HepG2 (cell line): ENCODE measurements around the gene FBXL4. TPM values are rescaled to one million over a fixed set of nuclear protein-coding genes. Genes with fewer than 3 reads are reported as not detected.

Experiments used
- ATAC-seq: fragments of 200-7000 bp; cut with Tn5 transposase; 3 replicates; pipeline ENCODE4 v1.9.1; 2020; ENCODE audit warnings: mild to moderate bottlenecking, moderate library complexity
- BruUV-seq: library from RNA; stranded (reverse); fragments of 400-500 nt; replicated peaks from 2 replicates; lab custom pipeline; 2021; lab: Mats Ljungman, UMichigan
- CTCF ChIA-PET: fragments of 300-600 bp; formaldehyde crosslinking; extraction: SDS; loops from one replicate; lab custom pipeline; 2021; ENCODE audit warnings: low total read pairs, inconsistent platforms, low intra/inter-chr PET ratio; lab: Yijun Ruan, JAX
- POLR2A ChIA-PET: fragments of 350-600 bp; sonication (Branson Sonifier 250); formaldehyde crosslinking; loops from one replicate; lab custom pipeline; 2020; ENCODE audit warnings: antibody characterized with exemption, inconsistent platforms; lab: Yijun Ruan, JAX
- DNase-seq: peaks from one replicate; pipeline ENCODE4 v3.0.0-alpha.2; 2015; ENCODE audit warnings: low spot score
- FAIRE-seq: peaks from 3 replicates; lab custom pipeline; 2011; peaks lifted over from hg19 to GRCh38; lab: Jason Lieb, UNC
- H2AFZ ChIP-seq: one replicate; pipeline ENCODE4 v1.6.1; 2011; ENCODE audit warnings: low read length, inconsistent platforms
- H3K27ac ChIP-seq: fragments of 300-600 bp; 3 replicates; pipeline ENCODE4 v1.8.0; 2011; ENCODE audit warnings: mixed run types, mild to moderate bottlenecking, mixed read lengths, low read length, inconsistent platforms; ENCODE audit not compliant: insufficient read depth; ENCODE audit errors: extremely low read length
- H3K27me3 ChIP-seq, 2 experiments: fragments of 200-600 bp in 1 of 2; 2 replicates in 1 of 2; 3 replicates in 1 of 2; pipeline versions ENCODE4 v1.6.0 to v1.8.0; 2011; ENCODE audit warnings: low read length in 2 of 2, mild to moderate bottlenecking in 2 of 2, moderate library complexity in 2 of 2, inconsistent platforms in 1 of 2; ENCODE audit not compliant: insufficient read depth in 2 of 2, control insufficient read depth in 1 of 2
- H3K36me3 ChIP-seq, 2 experiments: fragments of 200-600 bp in 1 of 2; replicated peaks in 1 of 2; 2 replicates in 1 of 2; 3 replicates in 1 of 2; pipeline versions ENCODE4 v1.5.1 to v1.8.0; 2011; ENCODE audit warnings: low read length in 2 of 2, inconsistent platforms in 1 of 2; ENCODE audit not compliant: insufficient read depth in 2 of 2, control insufficient read depth in 1 of 2
- H3K4me1 ChIP-seq: 2 replicates; pipeline ENCODE4 v1.5.1; 2012; ENCODE audit warnings: low read length, inconsistent platforms; ENCODE audit not compliant: insufficient read depth
- H3K4me2 ChIP-seq: 2 replicates; pipeline ENCODE4 v1.6.0; 2011; ENCODE audit warnings: low read depth, low read length, inconsistent platforms
- H3K4me3 ChIP-seq, 3 experiments: fragments of 200-600 bp in 1 of 3; sonication (generic), shearing (Covaris generic) in 1 of 3; replicated peaks in 1 of 3; 2 replicates each; pipeline ENCODE4 v1.5.1; 2011 to 2016; ENCODE audit warnings: low read length in 3 of 3, inconsistent platforms in 2 of 3, low read depth in 2 of 3, mild to moderate bottlenecking in 2 of 3, control low read depth in 1 of 3, mixed read lengths in 1 of 3; ENCODE audit not compliant: insufficient read depth in 1 of 3
- H3K79me2 ChIP-seq: one replicate; pipeline ENCODE4 v1.6.1; 2011; ENCODE audit warnings: low read length, inconsistent platforms; ENCODE audit not compliant: insufficient read depth
- H3K9ac ChIP-seq: 2 replicates; pipeline ENCODE4 v1.6.0; 2011; ENCODE audit warnings: mild to moderate bottlenecking, low read depth, low read length, inconsistent platforms; ENCODE audit not compliant: insufficient read depth
- H3K9me3 ChIP-seq: 2 replicates; pipeline ENCODE4 v1.5.1; 2012; ENCODE audit warnings: mild to moderate bottlenecking, low read length
- H4K20me1 ChIP-seq: 2 replicates; pipeline ENCODE4 v1.6.0; 2011; ENCODE audit warnings: inconsistent platforms, mild to moderate bottlenecking, low read length, moderate library complexity; ENCODE audit not compliant: insufficient read depth
- GATAD2A ChIP-seq: IDR thresholded peaks from 2 replicates; pipeline ENCODE4 v1.6.1; 2016
- SRY ChIP-seq: sonication (generic); formaldehyde crosslinking; IDR thresholded peaks from 2 replicates; pipeline ENCODE4 v1.8.0; 2022; ENCODE audit warnings: mild to moderate bottlenecking, missing genetic modification reagents
- ZNF547 ChIP-seq: sonication (generic); formaldehyde crosslinking; IDR thresholded peaks from 2 replicates; pipeline ENCODE4 v1.5.1; 2020; ENCODE audit warnings: mild to moderate bottlenecking, missing genetic modification reagents
- ZNF737 ChIP-seq: sonication (generic); formaldehyde crosslinking; IDR thresholded peaks from 2 replicates; pipeline ENCODE4 v1.5.0; 2020; ENCODE audit warnings: missing genetic modification reagents, mild to moderate bottlenecking, borderline replicate concordance
- WGBS: methylation state at CpG from one replicate; pipeline ENCODE4 v1.1.6; 2017; ENCODE audit warnings: low lambda C conversion rate; 5-methylcytosine and 5-hydroxymethylcytosine counted together
- in situ Hi-C: cut with HindIII; loops from 2 replicates; pipeline ENCODE4 v1.10.0; 2017; ENCODE audit warnings: low pct_unique_long_range_greater_than_20kb; ENCODE audit not compliant: extremely low pct_ligation_motif_present
- intact Hi-C: fragments of 100-400 bp; cut with micrococcal nuclease; formaldehyde crosslinking; loops from one replicate; pipeline ENCODE4 v1.10.0; 2022; ENCODE audit not compliant: unreplicated experiment
- polyA plus RNA-seq, 8 experiments: library from polyadenylated mRNA; depleted of rRNA in 3 of 8; stranded (reverse) in 7 of 8; unstranded in 1 of 8; fragments of >200 nt; fragmentation: Illumina TruSeq in 4 of 8; extraction: Trizol in 4 of 8; gene quantifications; 2 replicates each; pipeline versions ENCODE4 v1.2.1 to v1.2.3, GENCODE V29; 2011 to 2016; ENCODE audit warnings: low read depth in 4 of 8, missing spikeins in 1 of 8, mixed read lengths in 1 of 8; ENCODE audit not compliant: insufficient read depth in 1 of 8
- total RNA-seq, 5 experiments: library from RNA; depleted of rRNA; stranded (reverse); fragments of >200 nt; fragmentation: Illumina TruSeq; extraction: Trizol; gene quantifications; 2 replicates each; pipeline ENCODE4 v1.2.3, GENCODE V29; 2016; ENCODE audit warnings: low read depth in 1 of 5
- TF ChIP-seq, protein P1 (sequence below): sonication (generic); formaldehyde crosslinking; IDR thresholded peaks from 2 replicates; pipeline ENCODE4 v1.5.0; 2020; ENCODE audit warnings: mild to moderate bottlenecking, missing genetic modification reagents, borderline replicate concordance
- TF ChIP-seq, protein P2 (sequence below): IDR thresholded peaks from 2 replicates; pipeline ENCODE4 v1.6.1; 2016; ENCODE audit warnings: low read depth, borderline replicate concordance

The FBXL4 gene
- total and polyA plus RNA-seq, 2 of the 13 experiments (the other 11 are each of a cell fraction or from before 2014, with no cell fraction given): 13.2 to 17.6 TPM

DNA sequence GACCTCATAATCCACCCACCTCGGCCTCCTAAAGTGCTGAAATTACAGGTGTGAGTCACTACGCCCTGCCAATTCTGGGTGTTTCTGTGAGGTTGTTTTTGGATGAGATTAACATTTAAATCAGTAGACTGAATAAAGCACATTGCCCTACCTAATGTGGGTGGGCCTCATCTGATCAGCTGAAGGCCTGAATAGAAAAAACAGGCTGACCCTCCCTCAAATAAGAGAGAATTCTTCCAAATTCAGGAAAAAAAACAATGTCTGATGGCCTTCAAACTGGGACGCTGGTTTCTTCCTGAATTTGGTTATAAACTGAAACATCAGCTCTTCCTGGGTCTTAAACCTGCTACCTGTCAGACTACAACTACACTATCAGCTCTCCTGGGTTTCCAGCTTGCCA is 62.4 kb downstream of the FBXL4 start:
- DNase-seq (no peak), FAIRE-seq (no peak), ATAC-seq (no peak)
- whole genome bisulfite sequencing: 96% methylated on average over 3 of the region's 3 CpGs
- Histone ChIP-seq H3K27me3 (no peaks in the 10 kb centered on the region), H3K27ac (no peak overlapping the region), H2AFZ (no peak overlapping the region), H3K79me2 (no peaks in the 10 kb centered on the region), H3K4me2 (no peak overlapping the region), H4K20me1 (no peaks in the 10 kb centered on the region), H3K36me3 (peaks cover 0 to 5% of the 10 kb centered on the region in 2 experiments; a peak in 2 of 5 replicates), H3K9me3 (no peaks in the 10 kb centered on the region), H3K4me1 (no peaks in the 10 kb centered on the region; the same call in 1 of the 2 replicates), H3K9ac (no peak overlapping the region), H3K4me3 (no peak overlapping the region)
- intact Hi-C loops: no loop called here
- TF ChIP-seq ZNF737 (CRISPR knock-in tag) (no peak), SRY (CRISPR knock-in tag) (no peak), GATAD2A (CRISPR knock-in tag) (no peak), ZNF547 (CRISPR knock-in tag) (no peak)
- TF ChIP-seq, protein P1, sequence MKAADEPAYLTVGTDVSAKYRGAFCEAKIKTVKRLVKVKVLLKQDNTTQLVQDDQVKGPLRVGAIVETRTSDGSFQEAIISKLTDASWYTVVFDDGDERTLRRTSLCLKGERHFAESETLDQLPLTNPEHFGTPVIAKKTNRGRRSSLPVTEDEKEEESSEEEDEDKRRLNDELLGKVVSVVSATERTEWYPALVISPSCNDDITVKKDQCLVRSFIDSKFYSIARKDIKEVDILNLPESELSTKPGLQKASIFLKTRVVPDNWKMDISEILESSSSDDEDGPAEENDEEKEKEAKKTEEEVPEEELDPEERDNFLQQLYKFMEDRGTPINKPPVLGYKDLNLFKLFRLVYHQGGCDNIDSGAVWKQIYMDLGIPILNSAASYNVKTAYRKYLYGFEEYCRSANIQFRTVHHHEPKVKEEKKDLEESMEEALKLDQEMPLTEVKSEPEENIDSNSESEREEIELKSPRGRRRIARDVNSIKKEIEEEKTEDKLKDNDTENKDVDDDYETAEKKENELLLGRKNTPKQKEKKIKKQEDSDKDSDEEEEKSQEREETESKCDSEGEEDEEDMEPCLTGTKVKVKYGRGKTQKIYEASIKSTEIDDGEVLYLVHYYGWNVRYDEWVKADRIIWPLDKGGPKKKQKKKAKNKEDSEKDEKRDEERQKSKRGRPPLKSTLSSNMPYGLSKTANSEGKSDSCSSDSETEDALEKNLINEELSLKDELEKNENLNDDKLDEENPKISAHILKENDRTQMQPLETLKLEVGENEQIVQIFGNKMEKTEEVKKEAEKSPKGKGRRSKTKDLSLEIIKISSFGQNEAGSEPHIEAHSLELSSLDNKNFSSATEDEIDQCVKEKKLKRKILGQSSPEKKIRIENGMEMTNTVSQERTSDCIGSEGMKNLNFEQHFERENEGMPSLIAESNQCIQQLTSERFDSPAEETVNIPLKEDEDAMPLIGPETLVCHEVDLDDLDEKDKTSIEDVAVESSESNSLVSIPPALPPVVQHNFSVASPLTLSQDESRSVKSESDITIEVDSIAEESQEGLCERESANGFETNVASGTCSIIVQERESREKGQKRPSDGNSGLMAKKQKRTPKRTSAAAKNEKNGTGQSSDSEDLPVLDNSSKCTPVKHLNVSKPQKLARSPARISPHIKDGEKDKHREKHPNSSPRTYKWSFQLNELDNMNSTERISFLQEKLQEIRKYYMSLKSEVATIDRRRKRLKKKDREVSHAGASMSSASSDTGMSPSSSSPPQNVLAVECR: no peak
- TF ChIP-seq, protein P2, sequence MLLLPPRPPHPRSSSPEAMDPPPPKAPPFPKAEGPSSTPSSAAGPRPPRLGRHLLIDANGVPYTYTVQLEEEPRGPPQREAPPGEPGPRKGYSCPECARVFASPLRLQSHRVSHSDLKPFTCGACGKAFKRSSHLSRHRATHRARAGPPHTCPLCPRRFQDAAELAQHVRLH (CRISPR knock-in tag): no peak
- in situ Hi-C loops: no loop called here
- POLR2A ChIA-PET: no interaction called here
- no TSS peak for BruUV-seq
- CTCF ChIA-PET: no interaction called here
